Fibroblast of skin of left quadriceps (primary cell): ENCODE results near the gene EGF.
"Not testable (repeated sequence)": the region's sequence is repeated elsewhere in the genome, so short reads cannot be mapped to it uniquely, and the experiment has no call there.

Experiments used
- DNase-seq, 2 experiments: peaks; one replicate each; pipeline ENCODE4 v3.0.0-alpha.2; 2013; ENCODE audit warnings: low read depth in 2 of 2

The EGF gene

DNA sequence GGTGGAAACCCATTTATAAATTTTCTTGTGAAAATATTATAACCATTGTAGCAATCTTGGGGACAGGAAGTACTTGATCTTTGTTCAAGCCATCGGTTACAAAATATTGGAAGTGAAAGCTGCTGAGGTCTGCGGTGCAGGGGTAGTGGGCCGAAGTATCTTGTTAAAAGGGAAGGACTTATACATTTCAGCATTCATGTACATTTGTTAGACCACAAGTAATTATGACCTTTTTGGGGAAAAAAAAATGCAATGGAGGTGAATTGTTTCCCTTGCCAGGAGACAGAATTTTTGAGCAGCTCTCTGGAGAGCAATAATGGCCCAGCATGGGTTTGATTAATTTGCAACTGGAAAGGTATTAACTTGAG, 121.3 kb downstream of the EGF start:
- DNase-seq = no peak

- not testable (repeated sequence) for DNase-seq
Measured at GRCh38 chr4:110039164-110039563, 126.5 kb downstream of the EGF start.

DNA sequence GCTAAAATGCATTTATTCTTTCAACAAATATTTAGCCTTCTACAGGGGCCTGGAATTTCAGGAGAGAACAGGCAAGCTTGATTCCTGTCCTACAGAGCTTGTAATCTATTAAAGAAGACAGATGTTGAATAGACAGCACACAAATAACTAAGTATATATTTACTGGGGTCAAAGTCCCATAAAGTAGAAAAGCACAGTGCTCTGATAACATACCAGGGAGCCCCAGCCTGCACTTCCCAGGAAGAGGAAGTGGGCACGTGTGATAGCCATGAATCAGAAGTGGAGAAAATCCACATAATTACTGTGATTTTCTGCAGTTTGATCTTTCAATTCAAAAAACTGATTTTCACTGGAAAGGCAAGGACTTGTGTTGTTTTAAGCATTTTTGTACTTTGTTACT, 129.1 kb downstream of the EGF start:
- DNase-seq = no peak

GRCh38 chr4:110042545-110043517, 130.1 kb downstream of the EGF start:
- no peak for DNase-seq

DNA sequence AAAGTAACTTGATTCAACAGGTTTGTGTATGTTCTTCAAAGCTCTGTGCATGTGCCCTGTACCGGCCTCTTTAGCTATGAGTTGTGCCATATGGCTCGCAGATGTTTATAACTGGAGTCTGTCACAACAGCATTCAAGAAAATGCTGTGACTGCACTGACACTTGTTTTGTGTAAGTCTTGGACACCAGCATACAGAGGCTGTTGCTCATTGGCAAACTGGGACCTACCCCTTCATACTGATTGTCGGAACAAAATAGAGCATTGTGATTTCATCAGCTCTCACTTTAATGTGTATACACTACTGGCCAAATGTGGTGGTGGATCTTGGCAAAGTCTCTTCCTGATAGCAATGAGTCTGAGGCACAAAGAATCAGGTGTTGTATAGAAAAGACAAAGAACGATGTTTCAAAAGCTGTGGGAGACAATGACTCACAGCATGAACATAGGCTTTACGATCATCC, 133.9 kb downstream of the EGF start:
- peak in 1 of 2 experiments; percentile 36 for DNase-seq

GRCh38 chr4:110049951-110050925, 137.6 kb downstream of the EGF start:
- no peak for DNase-seq

- no peak for DNase-seq
Measured at GRCh38 chr4:110055158-110055768, 142.6 kb downstream of the EGF start.

GRCh38 chr4:110058677-110059076, 146.0 kb downstream of the EGF start:
- no peak for DNase-seq

DNA sequence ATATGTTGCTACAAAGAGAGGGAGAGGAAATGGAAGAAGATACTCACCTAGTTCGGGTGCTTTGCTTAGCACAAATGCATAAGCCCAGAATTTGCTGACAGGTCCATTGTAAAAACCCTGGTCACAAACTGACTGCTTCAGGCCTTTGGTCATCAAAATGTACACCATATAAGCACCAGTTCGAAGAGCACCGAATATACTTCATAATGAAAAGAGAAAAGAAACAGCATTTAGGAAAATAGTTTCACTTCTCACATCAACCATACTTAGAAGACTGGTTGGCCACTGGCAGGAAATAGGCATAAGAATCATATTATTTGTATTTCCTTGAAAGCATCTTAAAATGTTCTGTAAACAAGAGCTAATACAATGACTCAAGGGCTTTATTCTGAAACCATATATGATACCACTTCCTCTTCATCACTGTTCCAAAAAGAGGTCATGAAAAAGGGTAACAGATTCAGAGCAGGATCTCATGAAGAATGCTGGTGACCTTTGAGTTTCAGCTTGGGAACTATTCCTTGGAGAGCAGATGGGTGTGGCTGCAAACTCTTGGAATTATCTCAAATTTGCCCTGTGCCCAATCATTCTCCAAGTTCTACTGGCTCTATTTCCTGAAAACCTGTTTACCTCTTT, 147.0 kb downstream of the EGF start:
- no peak for DNase-seq

DNA sequence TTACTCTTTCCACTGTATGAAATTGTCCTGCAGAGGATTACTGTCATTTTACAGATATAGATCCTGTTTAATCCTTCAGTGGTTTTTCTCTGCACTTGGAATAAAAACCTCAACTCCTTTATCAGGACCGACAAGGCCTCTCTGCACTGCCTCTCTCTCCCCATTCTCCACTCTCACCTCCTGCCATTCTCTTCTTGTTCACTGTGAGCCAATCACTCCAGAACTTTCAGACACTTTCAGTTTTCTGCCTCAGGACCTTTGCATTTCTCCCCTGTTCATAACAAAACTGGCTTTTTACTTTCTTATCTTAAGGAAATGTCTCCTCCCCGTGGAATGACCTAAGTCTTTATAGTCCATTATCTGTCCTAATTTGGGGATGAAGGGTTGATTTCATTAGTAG, 148.4 kb downstream of the EGF start:
- DNase-seq = no peak
